GM12801 (cell line): ENCODE results near the gene MIOX.

Experiments used
- CTCF ChIP-seq: IDR thresholded peaks from one replicate; pipeline ENCODE4 v1.5.1; 2011; ENCODE audit warnings: control low read depth; ENCODE audit not compliant: insufficient read length; ENCODE audit errors: extremely low read depth

The MIOX gene

GRCh38 chr22:50483977-50484853, 2.4 kb upstream of the MIOX start:
- TF ChIP-seq CTCF = no peak

GRCh38 chr22:50485221-50486131, 1.2 kb upstream of the MIOX start:
- TF ChIP-seq CTCF = no peak

GRCh38 chr22:50487290-50488005, 789 bp downstream of the MIOX start:
- no peak for TF ChIP-seq CTCF

GRCh38 chr22:50488006-50488677, 1.5 kb downstream of the MIOX start:
- TF ChIP-seq CTCF = no peak

- no peak for TF ChIP-seq CTCF
Measured at GRCh38 chr22:50488886-50489285, 2.2 kb downstream of the MIOX start.

- no peak for TF ChIP-seq CTCF
Measured at GRCh38 chr22:50489363-50490243, 2.9 kb downstream of the MIOX start.
